Thyroid gland (tissue), 4 donors: ENCODE results near the gene OLFML2B.

Experiments
- CTCF ChIP-seq, 6 experiments: fragments of 200-600 bp in 3 of 6; fragments of 450-650 bp in 3 of 6; sonication (generic) in 3 of 6; IDR thresholded peaks; one replicate each; pipeline ENCODE4 v1.5.1; 2016 to 2019; ENCODE audit warnings: antibody characterized with exemption in 6 of 6, mild to moderate bottlenecking in 2 of 6, inconsistent platforms in 1 of 6, moderate library complexity in 1 of 6
- POLR2A ChIP-seq, 2 donors: fragments of 450-650 bp; IDR thresholded peaks; one replicate each; pipeline ENCODE4 v1.6.1; 2017; ENCODE audit warnings: antibody characterized with exemption in 2 of 2, mild to moderate bottlenecking in 2 of 2, moderate library complexity in 1 of 2

- TF ChIP-seq CTCF (IDR thresholded peaks at IDR 0.05) (no peak), POLR2A (IDR thresholded peaks at IDR 0.05) (no peak)
Observed at GRCh38 chr1:161955606-161956005, 68.1 kb downstream of the OLFML2B start.
